Measurements from ENCODE around the gene ADAMTS18. TPM values are rescaled to one million over a fixed set of nuclear protein-coding genes. Genes with fewer than 3 reads are reported as not detected.

Gene ADAMTS18
- total RNA-seq, 1 donor from 2014 or later = 7.9 TPM

GRCh38 chr16:77353587-77354263 is 81.1 kb downstream of the ADAMTS18 start:
- H3K27ac Mint-ChIP-seq = no peak overlapping the region
- TF ChIP-seq CTCF (conservative IDR thresholded peaks at IDR 0.05) = no peak
- H3K9me3 Mint-ChIP-seq = no peaks in the 10 kb centered on the region
- H3K36me3 Mint-ChIP-seq = no peaks in the 10 kb centered on the region
- H3K27me3 Mint-ChIP-seq = peaks cover 13% of the 10 kb centered on the region
- peaks cover 23% of the 10 kb centered on the region for H3K4me1 Mint-ChIP-seq (ENCODE audit: unreplicated experiment)
- no peak for DNase-seq (ENCODE audit: extremely low spot score, unreplicated experiment)
- no peak overlapping the region for H3K4me3 Mint-ChIP-seq

- peaks cover 6% of the 10 kb centered on the region for H3K27me3 Mint-ChIP-seq
- H3K27ac Mint-ChIP-seq = no peak overlapping the region
- no peak for TF ChIP-seq CTCF (conservative IDR thresholded peaks at IDR 0.05)
- H3K9me3 Mint-ChIP-seq = no peaks in the 10 kb centered on the region
- peaks cover 7% of the 10 kb centered on the region for H3K4me1 Mint-ChIP-seq (ENCODE audit: unreplicated experiment)
- no peak for DNase-seq (ENCODE audit: extremely low spot score, unreplicated experiment)
- no peak overlapping the region for H3K4me3 Mint-ChIP-seq
- peaks cover 3% of the 10 kb centered on the region for H3K36me3 Mint-ChIP-seq
Observed at GRCh38 chr16:77344341-77344740, 90.5 kb downstream of the ADAMTS18 start.

- Mint-ChIP-seq H3K4me3 (peak overlapping the region; percentile 15), H3K27me3 (no peaks in the 10 kb centered on the region), H3K27ac (peak overlapping the region; percentile 92), H3K9me3 (peaks cover 3% of the 10 kb centered on the region), H3K36me3 (no peaks in the 10 kb centered on the region), H3K4me1 (ENCODE audit: unreplicated experiment) (peaks cover 27% of the 10 kb centered on the region)
- no peak for TF ChIP-seq CTCF (conservative IDR thresholded peaks at IDR 0.05)
- DNase-seq (ENCODE audit: extremely low spot score, unreplicated experiment) = no peak
Observed at GRCh38 chr16:77336637-77337036, 98.2 kb downstream of the ADAMTS18 start.

- Mint-ChIP-seq H3K4me3 (peak overlapping the region; percentile 80), H3K36me3 (no peaks in the 10 kb centered on the region), H3K27ac (peak overlapping the region; percentile 92), H3K9me3 (peaks cover 3% of the 10 kb centered on the region), H3K27me3 (no peaks in the 10 kb centered on the region), H3K4me1 (ENCODE audit: unreplicated experiment) (peaks cover 30% of the 10 kb centered on the region)
- TF ChIP-seq CTCF (conservative IDR thresholded peaks at IDR 0.05) = no peak
- no peak for DNase-seq (ENCODE audit: extremely low spot score, unreplicated experiment)
Observed at GRCh38 chr16:77335652-77336234, 99.1 kb downstream of the ADAMTS18 start.

GRCh38 chr16:77332792-77333191 is 102.0 kb downstream of the ADAMTS18 start:
- Mint-ChIP-seq H3K27ac (peak overlapping the region; percentile 30), H3K9me3 (peaks cover 3% of the 10 kb centered on the region), H3K4me3 (peak overlapping the region; percentile 11), H3K4me1 (ENCODE audit: unreplicated experiment) (peaks cover 38% of the 10 kb centered on the region), H3K27me3 (no peaks in the 10 kb centered on the region), H3K36me3 (no peaks in the 10 kb centered on the region)
- TF ChIP-seq CTCF (conservative IDR thresholded peaks at IDR 0.05) = no peak
- no peak for DNase-seq (ENCODE audit: extremely low spot score, unreplicated experiment)
